ENCODE results near the gene VWA8.

GRCh38 chr13:41588899-41589298 is 372.0 kb downstream of the VWA8 start:
- TF ChIP-seq GATA2 (IDR thresholded peaks at IDR 0.05; ENCODE audit: low read depth, low read length) (no peak), GATA3 (IDR thresholded peaks at IDR 0.05; ENCODE audit: low read depth, low read length) (no peak)
